Testis (tissue), 2 donors: Measurements from ENCODE around the gene MAT2A.

Experiments used
- POLR2A ChIP-seq: fragments of 450-650 bp; IDR thresholded peaks from one replicate; pipeline ENCODE4 v1.6.1; 2017; ENCODE audit warnings: antibody characterized with exemption, mild to moderate bottlenecking, moderate library complexity
- TF ChIP-seq, protein P1 (sequence below), 3 experiments: fragments of 450-650 bp in 2 of 3; fragments of 200-600 bp in 1 of 3; sonication (generic) in 1 of 3; IDR thresholded peaks; one replicate each; pipeline ENCODE4 v1.5.1; 2016 to 2019; ENCODE audit warnings: antibody characterized with exemption in 3 of 3, mild to moderate bottlenecking in 2 of 3, moderate library complexity in 1 of 3

DNA sequence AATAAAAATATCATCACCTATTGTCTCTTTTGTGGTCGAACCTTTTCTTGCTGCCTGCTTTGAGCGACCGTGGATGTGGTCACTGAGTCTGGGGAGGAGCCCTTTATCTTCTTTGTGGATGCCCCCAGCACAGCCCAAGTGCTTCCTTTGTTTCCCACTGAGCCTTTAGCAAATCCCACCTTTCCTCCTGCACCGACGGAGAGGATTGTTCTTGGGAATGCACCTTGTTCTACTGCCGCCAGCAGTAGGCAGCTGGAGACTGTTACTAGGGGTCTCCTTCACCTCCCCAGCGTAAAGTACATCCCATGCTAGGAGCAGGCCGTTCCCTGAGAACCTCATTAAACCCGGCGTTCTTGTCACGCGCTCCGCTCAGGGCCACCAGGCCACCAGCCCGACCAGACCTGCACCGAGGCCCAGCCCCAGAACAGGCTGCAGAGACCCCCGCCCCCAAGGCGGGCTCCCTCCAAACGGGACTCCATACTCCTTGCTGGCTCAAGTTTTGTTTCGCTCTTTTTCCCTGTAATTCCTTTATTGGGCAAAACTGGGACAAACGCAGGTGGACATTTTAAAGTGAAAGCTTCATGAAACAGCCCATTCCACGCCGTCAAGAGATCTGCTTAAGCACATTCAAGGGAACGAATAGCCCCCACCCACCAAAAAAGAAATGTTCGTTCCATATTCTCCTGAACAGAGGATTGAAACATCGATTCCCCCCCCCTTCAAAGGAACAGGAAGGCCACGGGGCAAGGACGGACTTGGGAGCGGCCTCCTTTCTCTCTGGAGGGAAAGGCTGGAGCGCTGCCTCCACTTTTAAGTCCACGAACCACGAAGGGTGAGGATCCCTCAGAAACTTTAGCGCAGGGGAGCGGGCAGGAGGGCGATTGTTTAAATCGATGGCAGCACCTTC lies 1.1 kb upstream of the MAT2A start:
- TF ChIP-seq, protein P1, sequence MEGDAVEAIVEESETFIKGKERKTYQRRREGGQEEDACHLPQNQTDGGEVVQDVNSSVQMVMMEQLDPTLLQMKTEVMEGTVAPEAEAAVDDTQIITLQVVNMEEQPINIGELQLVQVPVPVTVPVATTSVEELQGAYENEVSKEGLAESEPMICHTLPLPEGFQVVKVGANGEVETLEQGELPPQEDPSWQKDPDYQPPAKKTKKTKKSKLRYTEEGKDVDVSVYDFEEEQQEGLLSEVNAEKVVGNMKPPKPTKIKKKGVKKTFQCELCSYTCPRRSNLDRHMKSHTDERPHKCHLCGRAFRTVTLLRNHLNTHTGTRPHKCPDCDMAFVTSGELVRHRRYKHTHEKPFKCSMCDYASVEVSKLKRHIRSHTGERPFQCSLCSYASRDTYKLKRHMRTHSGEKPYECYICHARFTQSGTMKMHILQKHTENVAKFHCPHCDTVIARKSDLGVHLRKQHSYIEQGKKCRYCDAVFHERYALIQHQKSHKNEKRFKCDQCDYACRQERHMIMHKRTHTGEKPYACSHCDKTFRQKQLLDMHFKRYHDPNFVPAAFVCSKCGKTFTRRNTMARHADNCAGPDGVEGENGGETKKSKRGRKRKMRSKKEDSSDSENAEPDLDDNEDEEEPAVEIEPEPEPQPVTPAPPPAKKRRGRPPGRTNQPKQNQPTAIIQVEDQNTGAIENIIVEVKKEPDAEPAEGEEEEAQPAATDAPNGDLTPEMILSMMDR (IDR thresholded peaks at IDR 0.05), result no peak
- no peak for TF ChIP-seq POLR2A
